ENCODE results near the gene DENND4A.

DNA sequence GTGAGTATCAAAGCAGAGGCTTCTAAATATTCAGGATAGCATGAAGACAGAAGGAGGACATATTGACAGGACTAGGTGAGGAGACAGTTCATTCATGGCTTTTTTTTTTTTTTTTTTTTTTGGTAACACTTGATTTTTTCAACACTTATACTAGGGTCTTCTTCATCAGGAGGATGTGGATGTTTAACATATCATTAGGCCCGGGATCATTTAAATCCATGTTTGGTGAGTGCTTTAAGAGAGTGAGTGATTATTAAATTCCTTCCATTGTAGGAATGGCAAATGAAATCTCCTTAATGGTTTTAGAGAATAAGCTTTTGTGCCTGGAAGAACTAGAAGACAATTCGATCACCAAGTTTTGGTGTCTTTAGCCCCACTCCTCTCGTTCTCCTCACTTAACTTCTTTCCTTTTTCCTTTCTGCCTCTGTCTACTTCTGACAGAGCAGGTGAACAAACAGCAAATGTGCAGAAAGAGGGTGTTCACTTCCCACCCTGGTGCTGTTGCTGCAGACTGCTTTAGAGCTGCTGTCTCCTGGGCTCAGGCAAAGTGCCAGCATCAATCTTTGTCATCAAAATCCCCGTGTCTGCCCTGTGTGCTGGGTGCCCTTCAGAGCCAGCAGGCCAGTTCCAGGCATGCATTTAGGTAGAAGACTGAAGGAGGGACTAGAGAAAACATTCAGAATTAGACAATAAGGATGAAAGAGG is 41.6 kb upstream of the DENND4A start:
- no peak for TF ChIP-seq POLR2A (IDR thresholded peaks at IDR 0.05)
- TF ChIP-seq, protein P1, sequence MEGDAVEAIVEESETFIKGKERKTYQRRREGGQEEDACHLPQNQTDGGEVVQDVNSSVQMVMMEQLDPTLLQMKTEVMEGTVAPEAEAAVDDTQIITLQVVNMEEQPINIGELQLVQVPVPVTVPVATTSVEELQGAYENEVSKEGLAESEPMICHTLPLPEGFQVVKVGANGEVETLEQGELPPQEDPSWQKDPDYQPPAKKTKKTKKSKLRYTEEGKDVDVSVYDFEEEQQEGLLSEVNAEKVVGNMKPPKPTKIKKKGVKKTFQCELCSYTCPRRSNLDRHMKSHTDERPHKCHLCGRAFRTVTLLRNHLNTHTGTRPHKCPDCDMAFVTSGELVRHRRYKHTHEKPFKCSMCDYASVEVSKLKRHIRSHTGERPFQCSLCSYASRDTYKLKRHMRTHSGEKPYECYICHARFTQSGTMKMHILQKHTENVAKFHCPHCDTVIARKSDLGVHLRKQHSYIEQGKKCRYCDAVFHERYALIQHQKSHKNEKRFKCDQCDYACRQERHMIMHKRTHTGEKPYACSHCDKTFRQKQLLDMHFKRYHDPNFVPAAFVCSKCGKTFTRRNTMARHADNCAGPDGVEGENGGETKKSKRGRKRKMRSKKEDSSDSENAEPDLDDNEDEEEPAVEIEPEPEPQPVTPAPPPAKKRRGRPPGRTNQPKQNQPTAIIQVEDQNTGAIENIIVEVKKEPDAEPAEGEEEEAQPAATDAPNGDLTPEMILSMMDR (IDR thresholded peaks at IDR 0.05): no peak
